Trophoblast cell (in vitro differentiated cells and primary cell): ENCODE results near the gene GRIK4.
A peak's percentile ranks its signal among the peaks of the same experiment; 100 is the strongest.

Source experiments
- DNase-seq, 2 donors: peaks; one replicate each; pipeline ENCODE4 v3.0.0-alpha.2; 2016
- H2AFZ ChIP-seq: 2 replicates; pipeline ENCODE4 v1.6.1; 2013; ENCODE audit warnings: low read length, moderate library complexity, mild to moderate bottlenecking; ENCODE audit not compliant: insufficient read depth, poor library complexity
- H2AK5ac ChIP-seq: 2 replicates; pipeline ENCODE4 v1.6.1; 2013; ENCODE audit warnings: mild to moderate bottlenecking, low read length
- H2BK120ac ChIP-seq: 2 replicates; pipeline ENCODE4 v1.6.1; 2013; ENCODE audit warnings: low read length, mild to moderate bottlenecking, moderate library complexity; ENCODE audit not compliant: insufficient read depth, poor library complexity
- H2BK12ac ChIP-seq: 2 replicates; pipeline ENCODE4 v1.6.1; 2013; ENCODE audit warnings: mild to moderate bottlenecking, low read length, moderate library complexity
- H2BK5ac ChIP-seq: 2 replicates; pipeline ENCODE4 v1.6.1; 2013; ENCODE audit warnings: low read length, low read depth, moderate library complexity, mild to moderate bottlenecking; ENCODE audit not compliant: poor library complexity
- H3K14ac ChIP-seq: 2 replicates; pipeline ENCODE4 v1.6.1; 2013; ENCODE audit warnings: mild to moderate bottlenecking, low read length
- H3K18ac ChIP-seq: 2 replicates; pipeline ENCODE4 v1.6.1; 2013; ENCODE audit warnings: mild to moderate bottlenecking, low read length
- H3K23ac ChIP-seq: 2 replicates; pipeline ENCODE4 v1.6.1; 2013; ENCODE audit warnings: low read length
- H3K27ac ChIP-seq: 2 replicates; pipeline ENCODE4 v1.5.1; 2013; ENCODE audit warnings: low read depth, mild to moderate bottlenecking, inconsistent platforms, low read length, moderate library complexity
- H3K27me3 ChIP-seq: 2 replicates; pipeline ENCODE4 v1.6.1; 2013; ENCODE audit warnings: inconsistent platforms, mild to moderate bottlenecking, low read length, moderate library complexity; ENCODE audit not compliant: insufficient read depth
- H3K36me3 ChIP-seq, 2 experiments: 1 replicate in 1 of 2; 2 replicates in 1 of 2; pipeline ENCODE4 v1.6.1; 2013; ENCODE audit warnings: low read length in 2 of 2, mild to moderate bottlenecking in 2 of 2, moderate library complexity in 1 of 2; ENCODE audit not compliant: insufficient read depth in 2 of 2, control insufficient read depth in 1 of 2
- H3K4ac ChIP-seq: 2 replicates; pipeline ENCODE4 v1.6.1; 2013; ENCODE audit warnings: low read depth, mild to moderate bottlenecking, low read length, moderate library complexity
- H3K4me1 ChIP-seq, 2 experiments: 1 replicate in 1 of 2; 2 replicates in 1 of 2; pipeline ENCODE4 v1.6.1; 2013; ENCODE audit warnings: low read length in 2 of 2, mild to moderate bottlenecking in 2 of 2, moderate library complexity in 1 of 2; ENCODE audit not compliant: insufficient read depth in 2 of 2, control insufficient read depth in 1 of 2
- H3K4me2 ChIP-seq: 2 replicates; pipeline ENCODE4 v1.6.1; 2013; ENCODE audit warnings: inconsistent platforms, mild to moderate bottlenecking, low read length, moderate library complexity
- H3K4me3 ChIP-seq: 2 replicates; pipeline ENCODE4 v1.5.1; 2013; ENCODE audit warnings: mild to moderate bottlenecking, low read depth, low read length, inconsistent platforms
- H3K79me1 ChIP-seq: one replicate; pipeline ENCODE4 v1.6.1; 2013; ENCODE audit warnings: low read length
- H3K79me2 ChIP-seq: 2 replicates; pipeline ENCODE4 v1.6.1; 2013; ENCODE audit warnings: low read length, mild to moderate bottlenecking; ENCODE audit not compliant: control insufficient read depth, insufficient read depth, poor library complexity
- H3K9ac ChIP-seq: 2 replicates; pipeline ENCODE4 v1.6.1; 2013; ENCODE audit warnings: mild to moderate bottlenecking, low read length
- H3K9me3 ChIP-seq: 2 replicates; pipeline ENCODE4 v1.6.1; 2013; ENCODE audit warnings: low read depth, mild to moderate bottlenecking, control low read depth, inconsistent platforms, low read length; ENCODE audit not compliant: insufficient read depth
- H4K12ac ChIP-seq: 2 replicates; pipeline ENCODE4 v1.6.1; 2013; ENCODE audit warnings: low read depth, mild to moderate bottlenecking, low read length, moderate library complexity
- H4K8ac ChIP-seq: 2 replicates; pipeline ENCODE4 v1.6.1; 2013; ENCODE audit warnings: low read depth, mild to moderate bottlenecking, low read length, moderate library complexity
- H4K91ac ChIP-seq: one replicate; pipeline ENCODE4 v1.6.1; 2013; ENCODE audit warnings: low read depth, mild to moderate bottlenecking, low read length, moderate library complexity
- WGBS: extraction: QIAGEN DNeasy Blood & Tissue Kit; methylation state at CpG from one replicate; pipeline ENCODE4 v1.1.7; 2013; ENCODE audit warnings: missing lambda C conversion rate; ENCODE audit not compliant: insufficient read length, insufficient coverage; ENCODE audit errors: extremely low coverage; 5-methylcytosine and 5-hydroxymethylcytosine counted together

Gene GRIK4

DNA sequence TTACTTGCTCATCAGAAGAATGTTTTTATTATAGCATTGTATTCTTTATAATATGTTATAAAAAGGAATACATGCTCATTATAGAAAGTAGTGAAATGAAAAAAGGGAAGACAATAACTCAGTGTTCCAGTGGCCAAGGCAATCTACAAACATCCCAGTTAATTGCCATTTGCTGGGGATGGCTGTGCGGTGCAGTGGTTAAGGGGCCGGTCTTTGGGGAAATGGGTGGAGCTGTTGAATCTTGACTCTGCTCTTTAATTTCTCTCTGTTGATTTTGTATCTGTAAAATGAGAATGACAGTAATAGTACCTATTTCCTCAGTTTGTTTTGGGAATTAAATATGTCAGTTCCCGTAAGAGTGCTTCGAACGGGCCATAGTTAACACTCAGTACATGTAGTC lies 299.7 kb downstream of the GRIK4 start:
- Histone ChIP-seq H3K79me1 (no peaks in the 10 kb centered on the region), H2BK5ac (no peak overlapping the region), H4K8ac (no peak overlapping the region), H3K23ac (no peak overlapping the region), H3K4me2 (no peak overlapping the region), H2AK5ac (no peak overlapping the region), H4K91ac (no peak overlapping the region), H2AFZ (no peak overlapping the region), H3K27me3 (no peaks in the 10 kb centered on the region), H3K4me3 (no peak overlapping the region), H3K4ac (no peak overlapping the region), H2BK12ac (no peak overlapping the region), H4K12ac (no peak overlapping the region), H3K9ac (no peak overlapping the region), H3K36me3 (no peaks in the 10 kb centered on the region), H3K9me3 (no peaks in the 10 kb centered on the region), H3K79me2 (no peaks in the 10 kb centered on the region), H3K14ac (no peak overlapping the region), H2BK120ac (no peak overlapping the region), H3K18ac (no peak overlapping the region), H3K27ac (no peak overlapping the region), H3K4me1 (peaks cover 6 to 9% of the 10 kb centered on the region in 2 experiments)
- no peak for DNase-seq
- WGBS: no CpG with 5 or more reads among the region's 5 CpGs

- Histone ChIP-seq H2BK12ac (no peak overlapping the region), H3K36me3 (no peaks in the 10 kb centered on the region), H3K14ac (no peak overlapping the region), H2BK120ac (no peak overlapping the region), H3K9me3 (no peaks in the 10 kb centered on the region), H3K18ac (no peak overlapping the region), H4K8ac (no peak overlapping the region), H2AK5ac (no peak overlapping the region), H4K12ac (no peak overlapping the region), H4K91ac (no peak overlapping the region), H3K4me1 (peaks cover 6 to 9% of the 10 kb centered on the region in 2 experiments), H3K9ac (no peak overlapping the region), H3K27ac (no peak overlapping the region), H3K79me1 (no peaks in the 10 kb centered on the region), H3K4ac (no peak overlapping the region), H3K23ac (no peak overlapping the region), H3K27me3 (no peaks in the 10 kb centered on the region), H3K79me2 (no peaks in the 10 kb centered on the region), H2BK5ac (no peak overlapping the region), H2AFZ (no peak overlapping the region), H3K4me2 (no peak overlapping the region), H3K4me3 (no peak overlapping the region)
- DNase-seq: no peak
- no CpG with 5 or more reads among the region's 5 CpGs for WGBS
Measured at GRCh38 chr11:120811731-120812130, 300.2 kb downstream of the GRIK4 start.

DNA sequence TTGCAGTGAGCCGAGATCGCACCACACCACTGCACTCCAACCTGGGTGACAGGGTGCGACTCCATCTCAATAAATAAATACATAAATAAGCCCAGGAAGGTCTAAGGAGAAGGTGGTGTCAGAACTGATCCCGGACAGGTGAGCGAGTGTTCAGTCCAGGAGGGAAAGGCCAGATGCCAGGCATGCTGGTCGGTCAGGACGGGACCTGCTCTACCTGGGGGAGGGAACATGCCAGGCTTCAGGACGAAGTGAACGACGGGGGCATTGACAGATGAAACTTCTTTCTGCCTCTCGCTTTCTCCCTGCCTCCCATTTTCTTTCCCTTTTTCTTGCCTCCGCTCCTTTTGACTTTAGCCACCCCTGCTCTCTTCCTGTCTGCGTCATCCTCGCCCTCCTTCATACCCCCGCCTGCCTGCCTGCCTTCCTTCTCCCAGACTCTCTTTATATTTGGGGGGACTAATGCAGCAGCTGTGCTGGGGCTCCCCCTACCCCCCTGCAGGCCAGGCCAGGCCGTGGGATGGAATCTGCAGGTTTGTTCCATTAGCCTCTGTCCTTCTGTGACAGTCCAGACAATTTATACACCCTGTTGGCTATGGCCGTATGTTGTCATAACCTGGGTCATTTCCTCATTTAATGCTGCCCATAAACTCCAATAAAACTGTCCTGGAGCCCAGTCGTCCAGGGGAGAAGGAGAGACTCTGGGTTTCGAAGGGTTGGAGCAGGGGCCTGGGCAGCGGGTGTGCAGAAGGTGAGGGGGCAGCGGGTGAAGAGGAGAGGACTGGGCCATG lies 303.2 kb downstream of the GRIK4 start:
- WGBS: no CpG with 5 or more reads among the region's 21 CpGs
- no peaks in the 10 kb centered on the region for H3K36me3 ChIP-seq
- H2BK120ac ChIP-seq: no peak overlapping the region

DNA sequence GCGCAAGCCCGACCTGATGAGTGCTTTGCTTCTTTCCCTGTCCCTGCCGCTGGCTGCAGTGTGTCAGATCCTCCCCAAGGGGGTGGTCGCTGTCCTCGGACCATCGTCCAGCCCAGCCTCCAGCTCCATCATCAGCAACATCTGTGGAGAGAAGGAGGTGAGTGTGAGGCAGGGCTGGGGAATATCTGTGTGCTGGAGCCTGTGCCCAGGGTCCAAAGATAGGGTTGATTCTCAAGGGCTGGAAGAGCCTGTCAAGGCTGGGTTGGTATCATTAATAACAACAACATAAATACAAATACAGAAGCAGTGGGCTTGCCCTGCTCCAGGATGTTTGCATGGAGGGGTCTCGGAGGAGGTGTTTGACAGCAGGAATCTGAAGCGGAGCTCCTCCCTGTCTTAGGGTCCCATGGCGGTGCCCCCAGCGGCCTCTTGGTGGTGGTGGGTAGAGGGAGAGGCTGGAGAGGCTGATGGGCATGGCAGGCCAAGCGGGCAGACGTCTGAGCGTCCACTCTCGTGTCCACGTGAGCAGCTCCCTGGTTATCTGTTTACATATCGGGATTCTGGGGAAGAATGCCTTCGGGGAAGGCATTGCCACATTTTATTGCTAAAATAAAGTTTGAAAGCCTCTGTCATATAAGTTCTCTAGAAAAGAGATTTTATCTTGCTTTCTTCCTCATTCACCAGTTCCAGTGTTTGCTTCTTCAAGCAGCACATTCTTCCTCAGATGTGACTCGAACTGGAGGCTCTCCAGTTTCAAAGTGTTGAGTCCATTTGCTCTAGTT lies 304.0 kb downstream of the GRIK4 start:
- no peak overlapping the region for H3K14ac ChIP-seq
- H3K4ac ChIP-seq: no peak overlapping the region
- no peak overlapping the region for H3K4me3 ChIP-seq
- H4K12ac ChIP-seq: no peak overlapping the region
- H4K91ac ChIP-seq: no peak overlapping the region
- H3K79me1 ChIP-seq: no peaks in the 10 kb centered on the region
- H3K18ac ChIP-seq: no peak overlapping the region
- no peaks in the 10 kb centered on the region for H3K9me3 ChIP-seq
- H3K23ac ChIP-seq: no peak overlapping the region
- no peak overlapping the region for H4K8ac ChIP-seq
- H3K79me2 ChIP-seq: no peaks in the 10 kb centered on the region
- WGBS: no CpG with 5 or more reads among the region's 18 CpGs
- H2BK5ac ChIP-seq: no peak overlapping the region
- H2AK5ac ChIP-seq: no peak overlapping the region
- peak in 1 of 2 donors; percentile 32 for DNase-seq
- no peaks in the 10 kb centered on the region for H3K4me1 ChIP-seq
- H2AFZ ChIP-seq: no peak overlapping the region
- H3K36me3 ChIP-seq: no peaks in the 10 kb centered on the region
- no peak overlapping the region for H3K27ac ChIP-seq
- H2BK12ac ChIP-seq: no peak overlapping the region
- no peaks in the 10 kb centered on the region for H3K27me3 ChIP-seq
- no peak overlapping the region for H3K4me2 ChIP-seq
- H2BK120ac ChIP-seq: no peak overlapping the region
- H3K9ac ChIP-seq: no peak overlapping the region

More for the DNA sequence above, 303.2 kb downstream of the GRIK4 start:
- H3K27me3 ChIP-seq: no peaks in the 10 kb centered on the region
- no peaks in the 10 kb centered on the region for H3K9me3 ChIP-seq
- H3K4ac ChIP-seq: no peak overlapping the region
- H2AK5ac ChIP-seq: no peak overlapping the region
- no peak overlapping the region for H4K12ac ChIP-seq
- no peak for DNase-seq
- no peaks in the 10 kb centered on the region for H3K79me2 ChIP-seq
- no peak overlapping the region for H3K27ac ChIP-seq
- no peak overlapping the region for H3K4me2 ChIP-seq
- H2AFZ ChIP-seq: no peak overlapping the region
- no peak overlapping the region for H4K91ac ChIP-seq
- no peak overlapping the region for H3K14ac ChIP-seq
- no peak overlapping the region for H3K23ac ChIP-seq
- no peak overlapping the region for H3K4me3 ChIP-seq
- H2BK12ac ChIP-seq: no peak overlapping the region
- no peaks in the 10 kb centered on the region for H3K4me1 ChIP-seq
- no peak overlapping the region for H3K9ac ChIP-seq
- H3K79me1 ChIP-seq: no peaks in the 10 kb centered on the region
- H3K18ac ChIP-seq: no peak overlapping the region
- no peak overlapping the region for H2BK5ac ChIP-seq
- no peak overlapping the region for H4K8ac ChIP-seq
